HepG2 (cell line): ENCODE measurements around the gene HSP90AB1. TPM values are rescaled to one million over a fixed set of nuclear protein-coding genes. Genes with fewer than 3 reads are reported as not detected.
A peak's percentile ranks its signal among the peaks of the same experiment; 100 is the strongest.

Source experiments
- ARID5B ChIP-seq: IDR thresholded peaks from 2 replicates; pipeline ENCODE4 v1.4.0; 2020; ENCODE audit warnings: mild to moderate bottlenecking, missing genetic modification reagents
- CREB1 ChIP-seq, 2 experiments: fragments of 450-650 bp in 1 of 2; IDR thresholded peaks; 2 replicates each; pipeline ENCODE4 v1.6.1; 2016 to 2017; ENCODE audit warnings: control low read depth in 1 of 2, mild to moderate bottlenecking in 1 of 2, missing compliant biosample characterization in 1 of 2, missing genetic modification characterization in 1 of 2
- CREB3 ChIP-seq: sonication (generic); formaldehyde crosslinking; IDR thresholded peaks from 2 replicates; pipeline ENCODE4 v1.5.0; 2020; ENCODE audit warnings: missing genetic modification reagents
- HOXA7 ChIP-seq: sonication (generic); formaldehyde crosslinking; IDR thresholded peaks from 2 replicates; pipeline ENCODE4 v1.8.1; 2022; ENCODE audit warnings: mild to moderate bottlenecking, missing genetic modification reagents, moderate library complexity
- IRF2 ChIP-seq: IDR thresholded peaks from 2 replicates; pipeline ENCODE4 v1.6.1; 2018; ENCODE audit warnings: missing genetic modification reagents, missing compliant biosample characterization
- KMT2A ChIP-seq: sonication (generic); formaldehyde crosslinking; IDR thresholded peaks from 2 replicates; pipeline ENCODE4 v1.4.0; 2020; ENCODE audit warnings: missing genetic modification reagents
- NFYB ChIP-seq: sonication (generic); formaldehyde crosslinking; IDR thresholded peaks from 2 replicates; pipeline ENCODE4 v1.4.0; 2020; ENCODE audit warnings: missing genetic modification reagents
- NKX3-1 ChIP-seq: sonication (generic); formaldehyde crosslinking; IDR thresholded peaks from 2 replicates; pipeline ENCODE4 v1.5.0; 2020; ENCODE audit warnings: missing genetic modification reagents
- NONO ChIP-seq, 2 experiments: fragments of 450-650 bp in 1 of 2; sonication (generic) in 1 of 2; formaldehyde crosslinking in 1 of 2; IDR thresholded peaks in 1 of 2; conservative IDR thresholded peaks in 1 of 2; 2 replicates each; pipeline versions ENCODE4 v1.6.1 to v1.8.0; 2017 to 2022; ENCODE audit warnings: mild to moderate bottlenecking in 1 of 2, missing genetic modification reagents in 1 of 2, moderate library complexity in 1 of 2
- SIN3A ChIP-seq: IDR thresholded peaks from 2 replicates; pipeline ENCODE4 v1.6.1; 2011; ENCODE audit warnings: low read depth, mild to moderate bottlenecking, control low read depth, low read length, borderline replicate concordance
- SOX5 ChIP-seq: IDR thresholded peaks from 2 replicates; pipeline ENCODE4 v1.6.1; 2016; ENCODE audit warnings: borderline replicate concordance
- SPEN ChIP-seq: sonication (generic); formaldehyde crosslinking; IDR thresholded peaks from 2 replicates; pipeline ENCODE4 v1.5.1; 2020; ENCODE audit warnings: low read depth, mild to moderate bottlenecking, missing genetic modification reagents
- TBL1XR1 ChIP-seq: fragments of 150-350 bp; IDR thresholded peaks from 2 replicates; pipeline ENCODE4 v1.6.1; 2014; ENCODE audit warnings: borderline replicate concordance, low read length; ENCODE audit not compliant: partially characterized antibody
- ZMYM3 ChIP-seq: sonication (generic); formaldehyde crosslinking; IDR thresholded peaks from 2 replicates; pipeline ENCODE4 v1.5.1; 2020; ENCODE audit warnings: mild to moderate bottlenecking, missing genetic modification reagents
- ZNF138 ChIP-seq: sonication (generic); formaldehyde crosslinking; IDR thresholded peaks from 2 replicates; pipeline ENCODE4 v1.5.0; 2020; ENCODE audit warnings: mild to moderate bottlenecking, low read depth, missing genetic modification reagents
- ZNF354B ChIP-seq: sonication (generic); formaldehyde crosslinking; IDR thresholded peaks from 2 replicates; pipeline ENCODE4 v1.8.0; 2022; ENCODE audit warnings: mild to moderate bottlenecking, missing genetic modification reagents
- ZNF382 ChIP-seq: sonication (generic); formaldehyde crosslinking; IDR thresholded peaks from 2 replicates; pipeline ENCODE4 v1.5.0; 2020; ENCODE audit warnings: missing genetic modification reagents, mild to moderate bottlenecking, borderline replicate concordance
- ZNF547 ChIP-seq: sonication (generic); formaldehyde crosslinking; IDR thresholded peaks from 2 replicates; pipeline ENCODE4 v1.5.1; 2020; ENCODE audit warnings: mild to moderate bottlenecking, missing genetic modification reagents
- polyA plus RNA-seq, 8 experiments: library from polyadenylated mRNA; depleted of rRNA in 3 of 8; stranded (reverse) in 7 of 8; unstranded in 1 of 8; fragments of >200 nt; fragmentation: Illumina TruSeq in 4 of 8; extraction: Trizol in 4 of 8; gene quantifications; 2 replicates each; pipeline versions ENCODE4 v1.2.1 to v1.2.3, GENCODE V29; 2011 to 2016; ENCODE audit warnings: low read depth in 4 of 8, missing spikeins in 1 of 8, mixed read lengths in 1 of 8; ENCODE audit not compliant: insufficient read depth in 1 of 8
- total RNA-seq, 5 experiments: library from RNA; depleted of rRNA; stranded (reverse); fragments of >200 nt; fragmentation: Illumina TruSeq; extraction: Trizol; gene quantifications; 2 replicates each; pipeline ENCODE4 v1.2.3, GENCODE V29; 2016; ENCODE audit warnings: low read depth in 1 of 5
- TF ChIP-seq, protein P1 (sequence below): sonication (generic); formaldehyde crosslinking; IDR thresholded peaks from 2 replicates; pipeline ENCODE4 v1.4.0; 2020; ENCODE audit warnings: mild to moderate bottlenecking, missing genetic modification reagents
- TF ChIP-seq, protein P2 (sequence below): sonication (generic); formaldehyde crosslinking; IDR thresholded peaks from 2 replicates; pipeline ENCODE4 v1.4.0; 2020; ENCODE audit warnings: missing genetic modification reagents

HSP90AB1 gene
- total and polyA plus RNA-seq, 2 of the 13 experiments (the other 11 are each of a cell fraction or from before 2014, with no cell fraction given), result 1,325 to 1,472 TPM

DNA sequence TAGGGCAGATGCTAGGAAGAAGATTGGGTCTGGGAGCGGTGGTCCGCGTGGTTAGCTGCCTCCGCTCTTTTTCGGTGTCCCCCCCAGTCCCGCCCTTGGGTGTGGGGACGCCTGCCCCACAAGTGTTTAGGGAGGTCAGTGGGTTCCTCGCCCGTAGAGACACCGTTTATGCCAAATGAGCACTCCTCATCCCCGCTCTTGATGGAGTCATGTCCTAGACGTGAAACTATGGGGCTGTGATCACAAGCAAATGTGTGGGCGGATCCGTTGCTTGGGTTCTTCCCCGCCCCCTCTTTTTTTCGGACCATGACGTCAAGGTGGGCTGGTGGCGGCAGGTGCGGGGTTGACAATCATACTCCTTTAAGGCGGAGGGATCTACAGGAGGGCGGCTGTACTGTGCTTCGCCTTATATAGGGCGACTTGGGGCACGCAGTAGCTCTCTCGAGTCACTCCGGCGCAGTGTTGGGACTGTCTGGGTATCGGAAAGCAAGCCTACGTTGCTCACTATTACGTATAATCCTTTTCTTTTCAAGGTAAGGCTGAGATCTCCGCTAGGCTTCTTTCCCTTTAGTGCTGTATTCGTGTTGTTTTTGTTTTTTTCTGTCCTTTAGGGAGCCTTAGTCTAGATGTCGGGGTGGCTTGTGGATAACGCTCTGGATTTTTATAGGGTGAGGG, at the start of gene HSP90AB1 (continued):
- TF ChIP-seq, protein P1, sequence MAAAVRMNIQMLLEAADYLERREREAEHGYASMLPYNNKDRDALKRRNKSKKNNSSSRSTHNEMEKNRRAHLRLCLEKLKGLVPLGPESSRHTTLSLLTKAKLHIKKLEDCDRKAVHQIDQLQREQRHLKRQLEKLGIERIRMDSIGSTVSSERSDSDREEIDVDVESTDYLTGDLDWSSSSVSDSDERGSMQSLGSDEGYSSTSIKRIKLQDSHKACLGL (CRISPR knock-in tag), result no peak
- peak; percentile 95 for TF ChIP-seq SIN3A
- TF ChIP-seq NFYB (CRISPR knock-in tag), result no peak
- TF ChIP-seq ZNF382, result no peak
- TF ChIP-seq CREB1 (IDR thresholded peaks at IDR 0.05), result peak; percentile 92
- peak; percentile 84 for TF ChIP-seq CREB1 (CRISPR knock-in tag; IDR thresholded peaks at IDR 0.05)
- peak; percentile 72 for TF ChIP-seq TBL1XR1
- TF ChIP-seq ZNF354B (CRISPR knock-in tag), result no peak
- TF ChIP-seq HOXA7 (CRISPR knock-in tag), result no peak
- no peak for TF ChIP-seq NONO (IDR thresholded peaks at IDR 0.05)
- TF ChIP-seq NONO (CRISPR knock-in tag; conservative IDR thresholded peaks at IDR 0.05), result peak; percentile 64; the same call in 1 of the 2 replicates
- 0 out of 2 replicates have a peak, but pooled peaks have one; percentile 75 for TF ChIP-seq CREB3 (CRISPR knock-in tag)
- TF ChIP-seq ZMYM3 (CRISPR knock-in tag), result no peak
- TF ChIP-seq NKX3-1 (CRISPR knock-in tag), result peak; percentile 99
- TF ChIP-seq SOX5 (CRISPR knock-in tag), result peak; percentile 26; the same call in 1 of the 2 replicates
- TF ChIP-seq SPEN, result peak; percentile 66; the same call in 1 of the 2 replicates
- TF ChIP-seq ZNF547, result no peak; the same call in 1 of the 2 replicates
- 0 out of 2 replicates have a peak, but pooled peaks have one; percentile 80 for TF ChIP-seq ZNF138
- TF ChIP-seq, protein P2, sequence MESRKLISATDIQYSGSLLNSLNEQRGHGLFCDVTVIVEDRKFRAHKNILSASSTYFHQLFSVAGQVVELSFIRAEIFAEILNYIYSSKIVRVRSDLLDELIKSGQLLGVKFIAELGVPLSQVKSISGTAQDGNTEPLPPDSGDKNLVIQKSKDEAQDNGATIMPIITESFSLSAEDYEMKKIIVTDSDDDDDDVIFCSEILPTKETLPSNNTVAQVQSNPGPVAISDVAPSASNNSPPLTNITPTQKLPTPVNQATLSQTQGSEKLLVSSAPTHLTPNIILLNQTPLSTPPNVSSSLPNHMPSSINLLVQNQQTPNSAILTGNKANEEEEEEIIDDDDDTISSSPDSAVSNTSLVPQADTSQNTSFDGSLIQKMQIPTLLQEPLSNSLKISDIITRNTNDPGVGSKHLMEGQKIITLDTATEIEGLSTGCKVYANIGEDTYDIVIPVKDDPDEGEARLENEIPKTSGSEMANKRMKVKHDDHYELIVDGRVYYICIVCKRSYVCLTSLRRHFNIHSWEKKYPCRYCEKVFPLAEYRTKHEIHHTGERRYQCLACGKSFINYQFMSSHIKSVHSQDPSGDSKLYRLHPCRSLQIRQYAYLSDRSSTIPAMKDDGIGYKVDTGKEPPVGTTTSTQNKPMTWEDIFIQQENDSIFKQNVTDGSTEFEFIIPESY (CRISPR knock-in tag), result peak; percentile 42
- peak; percentile 86 for TF ChIP-seq IRF2 (CRISPR knock-in tag)
- TF ChIP-seq ARID5B (CRISPR knock-in tag), result peak; percentile 49; the same call in 1 of the 2 replicates
- no peak for TF ChIP-seq KMT2A
